Esophagus squamous epithelium (tissue), 5 donors: ENCODE results near the gene VAMP1. TPM values are rescaled to one million over a fixed set of nuclear protein-coding genes. Genes with fewer than 3 reads are reported as not detected.

Source experiments
- DNase-seq: peaks from one replicate; lab custom pipeline; 2025; lab: John Stamatoyannopoulos, UW
- H3K27ac ChIP-seq, 4 donors: fragments of 200-600 bp; sonication (generic); one replicate each; pipeline ENCODE4 v1.5.1; 2016 to 2019; ENCODE audit warnings: mild to moderate bottlenecking in 1 of 4
- H3K27me3 ChIP-seq, 4 donors: fragments of 200-600 bp; sonication (generic); 1 replicate in 3 of 4; 2 replicates in 1 of 4; pipeline versions ENCODE4 v1.5.1 to v1.6.0; 2017 to 2021; ENCODE audit warnings: antibody characterized with exemption in 1 of 4
- H3K36me3 ChIP-seq, 3 donors: fragments of 200-600 bp; sonication (generic); one replicate each; pipeline ENCODE4 v1.5.1; 2016 to 2019
- H3K4me1 ChIP-seq, 3 donors: fragments of 200-600 bp; sonication (generic); one replicate each; pipeline ENCODE4 v1.5.1; 2017 to 2019
- H3K4me3 ChIP-seq, 4 donors: fragments of 200-600 bp; sonication (generic); 1 replicate in 3 of 4; 2 replicates in 1 of 4; pipeline ENCODE4 v1.5.1; 2016 to 2019; ENCODE audit warnings: mild to moderate bottlenecking in 2 of 4, moderate library complexity in 1 of 4
- H3K9me3 ChIP-seq, 3 donors: fragments of 200-600 bp; sonication (generic); one replicate each; pipeline ENCODE4 v1.5.1; 2016 to 2019
- CTCF ChIP-seq, 6 experiments: fragments of 450-650 bp in 4 of 6; fragments of 200-600 bp in 2 of 6; sonication (generic) in 2 of 6; IDR thresholded peaks; one replicate each; pipeline ENCODE4 v1.5.1; 2016 to 2019; ENCODE audit warnings: antibody characterized with exemption in 6 of 6, mild to moderate bottlenecking in 4 of 6, moderate library complexity in 4 of 6
- POLR2A ChIP-seq, 4 donors: fragments of 450-650 bp; IDR thresholded peaks; one replicate each; pipeline ENCODE4 v1.6.1; 2017; ENCODE audit warnings: antibody characterized with exemption in 4 of 4, mild to moderate bottlenecking in 4 of 4, moderate library complexity in 3 of 4
- WGBS, 2 donors: methylation state at CpG; one replicate each; pipeline ENCODE4 v1.1.5; 2018; 5-methylcytosine and 5-hydroxymethylcytosine counted together
- intact Hi-C: fragments of 100-400 bp; cut with DNase I; formaldehyde crosslinking; loops from one replicate; pipeline ENCODE4 v1.15.0; 2022
- total RNA-seq, 4 donors: library from RNA; depleted of rRNA; stranded (reverse); fragments of >200 nt; gene quantifications; one replicate each; pipeline ENCODE4 v1.1.0, GENCODE V29; 2016
- donor health status: DM: yes; HTN: yes; CAD: no.

The VAMP1 gene
- total RNA-seq, 4 donors from 2014 or later: 1.2 to 9.1 (median 5.1) TPM

DNA sequence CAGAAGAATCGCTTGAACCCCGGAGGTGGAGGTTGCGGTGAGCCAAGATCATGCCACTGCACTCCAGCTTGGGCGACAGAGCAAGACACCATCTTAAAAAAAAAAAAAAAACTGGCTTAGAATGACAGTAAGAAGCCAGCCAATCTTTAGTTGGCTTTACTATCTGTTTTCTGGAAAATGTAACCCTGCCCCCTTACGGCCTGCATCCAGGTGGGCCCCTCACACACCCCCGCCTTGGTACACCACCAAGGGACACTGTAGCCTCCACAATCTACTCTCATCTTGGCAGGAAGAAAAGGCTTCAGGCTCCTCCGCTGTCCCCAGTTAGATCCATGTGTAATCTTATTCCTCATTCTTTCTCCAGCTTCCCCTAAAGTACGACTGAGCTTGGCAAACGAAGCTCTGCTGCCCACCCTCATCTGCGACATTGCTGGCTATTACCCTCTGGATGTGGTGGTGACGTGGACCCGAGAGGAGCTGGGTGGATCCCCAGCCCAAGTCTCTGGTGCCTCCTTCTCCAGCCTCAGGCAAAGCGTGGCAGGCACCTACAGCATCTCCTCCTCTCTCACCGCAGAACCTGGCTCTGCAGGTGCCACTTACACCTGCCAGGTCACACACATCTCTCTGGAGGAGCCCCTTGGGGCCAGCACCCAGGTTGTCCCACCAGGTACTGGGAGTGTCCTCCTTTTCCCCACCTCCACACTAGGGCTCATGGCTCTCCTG, 12.0 kb downstream of the VAMP1 start:
- no peak overlapping the region for H3K27ac ChIP-seq
- WGBS, 2 donors: 84 to 89% methylated on average over 12 to 14 of the region's 14 CpGs
- no peak for TF ChIP-seq CTCF (IDR thresholded peaks at IDR 0.05)
- no peak for TF ChIP-seq POLR2A (IDR thresholded peaks at IDR 0.05)
- no peak overlapping the region for H3K4me3 ChIP-seq
- intact Hi-C loops: no loop called here
- no peaks in the 10 kb centered on the region for H3K27me3 ChIP-seq
- H3K4me1 ChIP-seq: peaks cover 2 to 32% (median 18%) of the 10 kb centered on the region in 3 donors
- no peak for DNase-seq
- H3K9me3 ChIP-seq: no peaks in the 10 kb centered on the region
- H3K36me3 ChIP-seq: peaks cover 0 to 94% (median 50%) of the 10 kb centered on the region in 3 donors

GRCh38 chr12:6457220-6457945, 13.1 kb downstream of the VAMP1 start:
- Histone ChIP-seq H3K36me3 (peaks cover 0 to 85% (median 46%) of the 10 kb centered on the region in 3 donors), H3K4me3 (no peak overlapping the region), H3K27ac (no peak overlapping the region), H3K9me3 (no peaks in the 10 kb centered on the region), H3K4me1 (peaks cover 11 to 32% (median 23%) of the 10 kb centered on the region in 3 donors), H3K27me3 (no peaks in the 10 kb centered on the region)
- TF ChIP-seq POLR2A (IDR thresholded peaks at IDR 0.05): no peak
- no peak for TF ChIP-seq CTCF (IDR thresholded peaks at IDR 0.05)
- 67 to 79% methylated on average over 4 to 5 of the region's 12 CpGs for WGBS, 2 donors
- no peak for DNase-seq
- intact Hi-C loops: no loop called here

DNA sequence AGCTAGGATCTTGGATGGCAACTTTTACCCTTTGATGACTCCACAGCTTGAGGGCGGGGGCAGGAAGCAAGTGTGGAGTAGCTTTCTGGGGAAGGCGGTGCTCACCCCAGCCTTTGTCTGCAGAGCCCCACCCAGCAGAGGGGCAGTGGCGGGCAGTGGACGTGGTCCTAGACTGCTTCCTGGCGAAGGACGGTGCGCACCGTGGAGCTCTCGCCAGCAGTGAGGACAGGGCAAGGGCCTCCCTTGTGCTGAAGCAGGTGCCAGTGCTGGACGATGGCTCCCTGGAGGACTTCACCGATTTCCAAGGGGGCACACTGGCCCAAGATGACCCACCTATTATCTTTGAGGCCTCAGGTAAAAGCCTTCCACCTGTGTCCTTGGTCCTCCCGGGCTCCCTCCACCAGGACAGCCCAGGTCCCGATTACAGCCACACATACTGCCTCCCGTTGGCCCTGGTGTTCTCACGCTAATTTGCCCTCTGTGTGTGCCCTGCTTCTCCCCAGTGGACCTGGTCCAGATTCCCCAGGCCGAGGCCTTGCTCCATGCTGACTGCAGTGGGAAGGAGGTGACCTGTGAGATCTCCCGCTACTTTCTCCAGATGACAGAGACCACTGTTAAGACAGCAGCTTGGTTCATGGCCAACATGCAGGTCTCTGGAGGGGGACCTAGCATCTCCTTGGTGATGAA, 17.4 kb downstream of the VAMP1 start:
- no peak for TF ChIP-seq CTCF (IDR thresholded peaks at IDR 0.05)
- TF ChIP-seq POLR2A (IDR thresholded peaks at IDR 0.05): peak in 1 of 4 donors; percentile 30
- Histone ChIP-seq H3K4me3 (peak overlapping the region; percentile 50 to 92 (median 73)), H3K9me3 (no peaks in the 10 kb centered on the region), H3K36me3 (peaks cover 0 to 43% (median 22%) of the 10 kb centered on the region in 3 donors), H3K27me3 (no peaks in the 10 kb centered on the region), H3K27ac (peak overlapping the region; percentile 97 to 99 (median 98)), H3K4me1 (peaks cover 27 to 43% (median 32%) of the 10 kb centered on the region in 3 donors)
- WGBS, 2 donors: 6 to 51% methylated on average over 6 of the region's 17 CpGs
- intact Hi-C loops: no loop called here
- no peak for DNase-seq

DNA sequence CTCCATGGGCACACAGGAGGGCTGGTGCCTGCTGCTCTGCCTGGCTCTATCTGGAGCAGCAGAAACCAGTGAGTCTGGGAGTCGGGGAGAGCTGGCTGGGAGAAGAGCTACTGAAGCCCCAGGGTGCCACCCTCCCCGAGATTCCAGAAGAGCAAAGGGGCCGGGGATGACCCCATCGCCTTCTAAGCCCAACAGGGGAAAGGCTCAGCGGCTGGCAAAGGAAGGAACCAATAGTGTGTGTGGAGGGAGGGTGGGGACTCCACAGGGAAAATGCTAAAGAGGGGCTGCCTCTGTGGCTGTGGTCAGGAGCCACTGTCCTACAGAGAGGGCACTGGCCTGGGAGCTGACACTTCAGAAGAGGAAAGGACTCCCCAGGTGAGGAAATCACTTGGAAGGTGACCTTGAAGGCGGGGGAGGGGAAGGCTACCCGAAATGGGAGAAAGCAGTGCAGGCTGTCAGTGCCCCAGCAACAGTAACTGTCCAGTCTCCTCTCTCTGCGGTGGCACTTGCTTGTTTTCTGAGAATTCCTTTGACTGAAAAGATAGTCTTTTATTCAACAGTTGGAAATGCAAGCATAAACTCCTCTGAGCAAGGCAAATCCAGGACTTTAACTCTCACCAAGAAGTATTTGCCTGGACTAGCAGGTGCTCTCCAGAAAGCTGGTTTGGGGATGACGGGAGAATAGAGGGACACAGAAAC, 18.1 kb downstream of the VAMP1 start:
- Histone ChIP-seq H3K36me3 (peaks cover 0 to 43% (median 15%) of the 10 kb centered on the region in 3 donors), H3K4me3 (peak overlapping the region; percentile 50 to 92 (median 73)), H3K4me1 (peaks cover 27 to 49% (median 32%) of the 10 kb centered on the region in 3 donors), H3K27me3 (no peaks in the 10 kb centered on the region), H3K9me3 (no peaks in the 10 kb centered on the region), H3K27ac (peak overlapping the region; percentile 97 to 99 (median 98))
- TF ChIP-seq POLR2A (IDR thresholded peaks at IDR 0.05): no peak
- TF ChIP-seq CTCF (IDR thresholded peaks at IDR 0.05): no peak
- no peak for DNase-seq
- intact Hi-C loops: no loop called here
- 2 to 3% methylated on average over 7 to 8 of the region's 9 CpGs for WGBS, 2 donors
